Stimulated activated CD8-positive, alpha-beta memory T cell treated with anti-CD3 and anti-CD28 coated beads, Interleukin-12 subunit alpha, Interleukin-12 subunit beta, amount 100 ng/mL, for 24 hours (primary cell): Measurements from ENCODE around the gene CAMK2N2.

Experiments used
- DNase-seq: peaks from one replicate; pipeline ENCODE4 v3.0.0-alpha.2; 2020; ENCODE audit errors: extremely low read depth

Gene CAMK2N2

DNA sequence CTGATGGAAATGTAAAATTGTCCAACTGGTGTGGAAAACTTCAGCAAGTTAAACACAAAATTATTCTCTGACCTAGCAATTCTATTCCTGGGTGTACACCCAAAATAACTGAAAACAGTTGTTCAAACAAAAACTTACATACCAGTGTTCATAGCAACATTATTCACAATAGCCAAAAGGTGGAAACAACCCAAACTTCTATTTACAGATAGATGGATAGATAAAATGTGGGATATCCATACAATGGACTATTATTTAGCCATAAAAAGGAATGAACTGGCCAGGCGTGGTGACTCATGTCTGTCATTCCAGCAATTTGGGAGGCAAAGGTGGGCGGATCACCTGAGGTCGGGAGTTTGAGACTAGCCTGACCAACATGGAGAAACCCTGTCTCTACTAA is 38.8 kb downstream of the CAMK2N2 start:
- no peak for DNase-seq

DNA sequence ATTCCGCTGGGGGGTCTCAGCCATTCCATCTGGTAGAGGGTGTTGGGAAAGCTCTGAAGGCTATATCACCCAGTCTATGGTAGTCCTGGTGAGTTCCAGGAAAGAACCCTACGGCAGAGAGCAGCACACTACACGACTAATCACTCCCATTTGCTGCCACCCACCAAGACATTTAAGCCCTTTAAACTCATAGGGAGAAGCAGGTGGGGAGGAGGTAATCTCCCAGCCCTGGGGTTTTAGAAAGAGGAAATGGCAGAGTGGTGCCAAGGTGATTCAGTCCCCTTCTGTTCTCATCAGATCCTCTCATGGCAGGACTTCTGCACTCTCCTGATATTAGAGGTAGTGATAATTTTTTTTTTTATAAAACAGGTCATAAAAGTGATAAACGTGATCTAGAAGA is 42.5 kb downstream of the CAMK2N2 start:
- DNase-seq, result no peak

DNA sequence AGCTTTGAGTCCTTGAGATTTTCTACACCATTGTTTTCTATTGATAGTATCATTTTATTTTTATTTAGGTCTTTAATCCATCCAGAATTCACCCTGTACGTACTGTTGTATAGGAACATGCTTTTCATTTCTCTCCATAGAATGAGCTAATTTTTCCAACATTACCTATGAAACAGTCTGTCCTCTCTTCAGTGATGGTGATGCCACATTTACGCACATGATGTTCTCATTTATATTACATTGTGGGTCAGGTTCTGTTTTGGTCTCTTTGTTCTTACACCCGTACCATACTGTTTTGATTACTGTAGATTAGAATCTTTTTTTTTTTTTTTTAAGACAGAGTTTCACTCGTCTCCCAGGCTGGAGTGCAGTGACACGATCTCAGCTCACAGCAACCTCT is 49.6 kb downstream of the CAMK2N2 start:
- no peak for DNase-seq

DNA sequence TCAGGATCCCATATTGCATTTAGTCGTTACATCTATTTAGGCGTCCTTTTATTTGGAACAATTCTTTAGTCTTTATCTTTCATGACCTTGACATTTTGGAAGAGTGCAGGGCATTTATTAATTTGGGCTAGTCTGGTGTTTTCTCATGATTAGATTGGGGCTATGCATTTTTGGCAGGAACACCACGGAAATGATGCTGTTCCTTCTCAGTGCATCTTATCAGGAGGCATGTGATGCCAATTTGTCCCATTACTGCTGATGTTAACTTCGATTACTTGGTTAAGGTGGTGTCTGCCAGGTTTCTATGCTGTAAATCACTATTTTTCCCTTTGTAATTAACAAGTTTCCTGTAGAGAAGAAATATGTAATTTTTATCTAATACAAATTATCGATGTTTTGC is 50.1 kb downstream of the CAMK2N2 start:
- DNase-seq, result no peak
